IMR-90 (cell line): ENCODE data around the gene C13orf46. TPM values are rescaled to one million over a fixed set of nuclear protein-coding genes. Genes with fewer than 3 reads are reported as not detected.

Source experiments
- ATAC-seq: fragments of 200-7000 bp; cut with Tn5 transposase; 2 replicates; pipeline ENCODE4 v1.9.1; 2020; ENCODE audit warnings: low read depth, mild to moderate bottlenecking, moderate library complexity
- BruUV-seq: library from RNA; stranded (reverse); fragments of 400-500 nt; replicated peaks from 2 replicates; lab custom pipeline; 2021; lab: Mats Ljungman, UMichigan
- CTCF ChIA-PET: fragments of 300-600 bp; formaldehyde crosslinking; extraction: SDS; loops from one replicate; lab custom pipeline; 2021; ENCODE audit warnings: antibody characterized with exemption; lab: Yijun Ruan, JAX
- POLR2A ChIA-PET: fragments of 300-600 bp; sonication (Branson Sonifier 250); formaldehyde crosslinking; loops from one replicate; lab custom pipeline; 2022; ENCODE audit warnings: antibody characterized with exemption; ENCODE audit not compliant: unreplicated experiment; lab: Charles Lee
- DNase-seq: peaks from one replicate; pipeline ENCODE4 v3.0.0; 2013
- H2AFZ ChIP-seq: replicated peaks from 2 replicates; pipeline ENCODE3; 2013; ENCODE audit warnings: low read length, mild to moderate bottlenecking; ENCODE audit not compliant: poor library complexity
- H2AK5ac ChIP-seq: 2 replicates; pipeline ENCODE4 v1.6.1; 2013; ENCODE audit warnings: low read depth, low read length, inconsistent platforms
- H2AK9ac ChIP-seq: replicated peaks from 2 replicates; pipeline ENCODE3; 2013; ENCODE audit warnings: mild to moderate bottlenecking, low read depth, low read length, moderate library complexity; ENCODE audit not compliant: poor library complexity
- H2BK120ac ChIP-seq: 2 replicates; pipeline ENCODE4 v1.6.1; 2013; ENCODE audit warnings: low read depth, low read length, inconsistent platforms
- H2BK15ac ChIP-seq: 3 replicates; pipeline ENCODE4 v1.6.1; 2013; ENCODE audit warnings: low read depth, low read length, inconsistent platforms
- H2BK20ac ChIP-seq: 2 replicates; pipeline ENCODE4 v1.6.1; 2013; ENCODE audit warnings: low read depth, mild to moderate bottlenecking, inconsistent platforms, low read length, moderate library complexity
- H2BK5ac ChIP-seq: 2 replicates; pipeline ENCODE4 v1.6.1; 2013; ENCODE audit warnings: mild to moderate bottlenecking, low read depth, low read length, inconsistent platforms; ENCODE audit not compliant: poor library complexity, severe bottlenecking
- H3K14ac ChIP-seq: replicated peaks from 2 replicates; pipeline ENCODE4 v1.6.1; 2013; ENCODE audit warnings: low read depth, low read length, inconsistent platforms
- H3K18ac ChIP-seq: 2 replicates; pipeline ENCODE4 v1.6.1; 2013; ENCODE audit warnings: low read depth, low read length, control low read depth
- H3K23ac ChIP-seq: 2 replicates; pipeline ENCODE4 v1.6.1; 2013; ENCODE audit warnings: low read depth, low read length, inconsistent platforms
- H3K27ac ChIP-seq: 2 replicates; pipeline ENCODE4 v1.5.1; 2013; ENCODE audit warnings: mild to moderate bottlenecking, control low read depth, low read length; ENCODE audit not compliant: insufficient read depth
- H3K27me3 ChIP-seq: 2 replicates; pipeline ENCODE4 v1.6.1; 2013; ENCODE audit warnings: low read length; ENCODE audit not compliant: control insufficient read depth, insufficient read depth
- H3K36me3 ChIP-seq: 2 replicates; pipeline ENCODE4 v1.6.1; 2013; ENCODE audit warnings: low read length, mixed read lengths; ENCODE audit not compliant: control insufficient read depth, insufficient read depth
- H3K4ac ChIP-seq: 2 replicates; pipeline ENCODE4 v1.6.1; 2013; ENCODE audit warnings: low read depth, low read length, inconsistent platforms
- H3K4me1 ChIP-seq: 2 replicates; pipeline ENCODE4 v1.6.1; 2013; ENCODE audit warnings: low read length, mixed read lengths; ENCODE audit not compliant: control insufficient read depth, insufficient read depth
- H3K4me2 ChIP-seq: 2 replicates; pipeline ENCODE4 v1.6.1; 2013; ENCODE audit warnings: low read depth, mild to moderate bottlenecking, control low read depth, low read length, moderate library complexity
- H3K4me3 ChIP-seq: 2 replicates; pipeline ENCODE4 v1.5.1; 2013; ENCODE audit warnings: low read depth, mild to moderate bottlenecking, control low read depth, low read length, moderate library complexity; ENCODE audit not compliant: insufficient read depth
- H3K56ac ChIP-seq: 2 replicates; pipeline ENCODE4 v1.6.1; 2013; ENCODE audit warnings: low read length, inconsistent platforms; ENCODE audit not compliant: insufficient read depth; ENCODE audit errors: extremely low read depth
- H3K79me1 ChIP-seq, 2 experiments: 2 replicates each; pipeline ENCODE4 v1.6.1; 2013; ENCODE audit warnings: low read length in 2 of 2, inconsistent platforms in 1 of 2, low read depth in 1 of 2
- H3K9ac ChIP-seq: 2 replicates; pipeline ENCODE4 v1.6.1; 2013; ENCODE audit warnings: low read depth, low read length, control low read depth
- H3K9me1 ChIP-seq: 2 replicates; pipeline ENCODE4 v1.6.1; 2013; ENCODE audit warnings: low read length, inconsistent platforms; ENCODE audit not compliant: insufficient read depth
- H3K9me3 ChIP-seq: 2 replicates; pipeline ENCODE4 v1.6.1; 2013; ENCODE audit warnings: low read length; ENCODE audit not compliant: control insufficient read depth, insufficient read depth
- H4K20me1 ChIP-seq: 2 replicates; pipeline ENCODE4 v1.6.1; 2013; ENCODE audit warnings: low read length, inconsistent platforms; ENCODE audit not compliant: insufficient read depth
- H4K5ac ChIP-seq: 2 replicates; pipeline ENCODE4 v1.6.1; 2013; ENCODE audit warnings: mild to moderate bottlenecking, low read depth, low read length, control low read depth
- H4K8ac ChIP-seq, 2 experiments: 2 replicates each; pipeline ENCODE4 v1.6.1; 2013; ENCODE audit warnings: low read depth in 2 of 2, low read length in 2 of 2, control low read depth in 1 of 2, inconsistent platforms in 1 of 2
- H4K91ac ChIP-seq: 2 replicates; pipeline ENCODE4 v1.6.1; 2013; ENCODE audit warnings: low read depth, low read length, inconsistent platforms; ENCODE audit not compliant: insufficient read depth
- BHLHE40 ChIP-seq: fragments of 150-350 bp; IDR thresholded peaks from 2 replicates; pipeline ENCODE4 v1.6.1; 2016; ENCODE audit warnings: mild to moderate bottlenecking, low read depth, low read length
- CEBPB ChIP-seq: IDR thresholded peaks from 2 replicates; pipeline ENCODE4 v1.6.1; 2012; ENCODE audit warnings: low read depth, low read length, improper control_type of control experiment
- CHD1 ChIP-seq: IDR thresholded peaks from 2 replicates; pipeline ENCODE4 v1.6.1; 2012; ENCODE audit warnings: low read depth, low read length, improper control_type of control experiment
- MAFK ChIP-seq: IDR thresholded peaks from 2 replicates; pipeline ENCODE4 v1.6.1; 2012; ENCODE audit warnings: low read depth, low read length, improper control_type of control experiment
- MAZ ChIP-seq: IDR thresholded peaks from 2 replicates; pipeline ENCODE4 v1.6.1; 2012; ENCODE audit warnings: low read depth, mild to moderate bottlenecking, low read length, improper control_type of control experiment, moderate library complexity, borderline replicate concordance
- MXI1 ChIP-seq: IDR thresholded peaks from 2 replicates; pipeline ENCODE4 v1.6.1; 2012; ENCODE audit warnings: low read depth, mild to moderate bottlenecking, low read length, moderate library complexity, borderline replicate concordance
- NFE2L2 ChIP-seq: fragments of 150-350 bp; IDR thresholded peaks from 2 replicates; pipeline ENCODE4 v1.6.1; 2016; ENCODE audit warnings: low read depth, mild to moderate bottlenecking, low read length
- POLR2A ChIP-seq: IDR thresholded peaks from 2 replicates; pipeline ENCODE4 v1.6.1; 2012; ENCODE audit warnings: mild to moderate bottlenecking, low read depth, low read length
- RCOR1 ChIP-seq: IDR thresholded peaks from 2 replicates; pipeline ENCODE4 v1.6.1; 2012; ENCODE audit warnings: mild to moderate bottlenecking, low read length, improper control_type of control experiment; ENCODE audit not compliant: insufficient replicate concordance
- RFX5 ChIP-seq: IDR thresholded peaks from 2 replicates; pipeline ENCODE4 v1.8.0; 2012; ENCODE audit warnings: low read depth, mild to moderate bottlenecking, low read length, moderate library complexity
- WGBS, 2 experiments: methylation state at CpG; one replicate each; pipeline versions ENCODE4 v1.1.5 to v1.1.7; 2013; ENCODE audit warnings: missing lambda C conversion rate in 2 of 2; ENCODE audit not compliant: insufficient read length in 1 of 2; ENCODE audit errors: extremely low coverage in 2 of 2; 5-methylcytosine and 5-hydroxymethylcytosine counted together
- dilution Hi-C: fragments of 300-500 bp; cut with HindIII; formaldehyde crosslinking; loops from one replicate; pipeline ENCODE4 v1.14.3; 2018; ENCODE audit warnings: low sequenced_read_pairs; ENCODE audit not compliant: unreplicated experiment
- in situ Hi-C: fragments of 300-500 bp; cut with MboI; formaldehyde crosslinking; loops from 3 replicates; pipeline ENCODE4 v1.14.3; 2019; ENCODE audit warnings: low sequenced_read_pairs, inconsistent platforms, mixed read lengths
- intact Hi-C: fragments of 100-400 bp; cut with micrococcal nuclease; formaldehyde crosslinking; loops from 2 replicates; pipeline ENCODE4 v1.10.0; 2022
- polyA plus RNA-seq, 3 experiments: library from polyadenylated mRNA; depleted of rRNA; stranded (reverse); fragments of >200 nt; gene quantifications; 2 replicates each; pipeline ENCODE4 v1.2.3, GENCODE V29; 2012; ENCODE audit warnings: low replicate concordance in 1 of 3
- total RNA-seq: library from RNA; depleted of rRNA; stranded (reverse); fragments of >200 nt; gene quantifications from 2 replicates; pipeline ENCODE4 v1.2.3, GENCODE V29; 2012
- TF ChIP-seq, protein P1 (sequence below): fragments of 150-350 bp; IDR thresholded peaks from 2 replicates; pipeline ENCODE4 v1.6.1; 2016; ENCODE audit warnings: low read depth, mild to moderate bottlenecking, low read length, moderate library complexity, borderline replicate concordance
- TF ChIP-seq, protein P2 (sequence below): fragments of 150-350 bp; IDR thresholded peaks from 2 replicates; pipeline ENCODE4 v1.6.1; 2017; ENCODE audit warnings: mild to moderate bottlenecking, antibody characterized with exemption, low read length, low read depth

The C13orf46 gene
- total and polyA plus RNA-seq, 2 of the 4 experiments (the other 2 are of a cell fraction): under 0.01 to 2.1 TPM

- no peak for TF ChIP-seq MAFK
Observed at GRCh38 chr13:113954046-113954835, 19.6 kb downstream of the C13orf46 start (continued).

DNA sequence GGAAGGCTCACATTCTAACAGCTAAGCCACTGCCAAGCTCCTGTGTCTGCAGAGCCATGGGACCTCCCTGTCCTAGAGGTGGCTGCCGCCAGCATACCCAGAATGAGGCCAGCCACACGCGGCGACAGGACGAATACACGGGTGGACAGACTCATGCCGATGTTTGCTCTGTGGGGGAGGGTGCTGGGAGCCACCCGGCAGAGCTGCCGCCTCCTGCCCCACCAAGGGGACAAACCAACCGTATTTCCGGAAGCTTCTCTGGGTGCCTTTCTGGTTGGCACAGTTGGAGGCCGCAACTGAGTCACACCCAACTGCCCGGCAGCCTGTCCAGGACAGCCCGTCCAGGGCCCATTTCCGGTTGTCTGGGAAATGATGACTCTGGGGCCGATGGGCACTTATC is 20.3 kb downstream of the C13orf46 start:
- no TSS peak for BruUV-seq
- H3K27ac ChIP-seq: no peak overlapping the region
- H4K20me1 ChIP-seq: peaks cover 8% of the 10 kb centered on the region
- intact Hi-C loops (no loop called here), dilution Hi-C loops (no loop called here), in situ Hi-C loops (no loop called here)
- H3K18ac ChIP-seq: no peak overlapping the region
- DNase-seq (no peak), ATAC-seq (no peak)
- H4K91ac ChIP-seq: no peak overlapping the region
- peaks cover 5% of the 10 kb centered on the region; the same call in 1 of the 2 replicates for H3K4me1 ChIP-seq
- H4K5ac ChIP-seq: no peak overlapping the region
- no peak overlapping the region for H3K4me3 ChIP-seq
- H2AFZ ChIP-seq: no peak overlapping the region
- no peak overlapping the region for H2BK120ac ChIP-seq
- H3K27me3 ChIP-seq: no peaks in the 10 kb centered on the region
- no peak overlapping the region for H3K9ac ChIP-seq
- ChIA-PET POLR2A (no interaction called here), CTCF (no interaction called here)
- no peak overlapping the region for H2BK15ac ChIP-seq
- no peak overlapping the region for H3K56ac ChIP-seq
- no peak overlapping the region for H3K4me2 ChIP-seq
- H2AK5ac ChIP-seq: no peak overlapping the region
- no peak overlapping the region for H3K14ac ChIP-seq
- H3K79me1 ChIP-seq: peaks cover 0 to 30% of the 10 kb centered on the region in 2 experiments; a peak in 3 of 4 replicates
- peaks cover 10% of the 10 kb centered on the region; the same call in 1 of the 2 replicates for H3K9me3 ChIP-seq
- H3K4ac ChIP-seq: no peak overlapping the region
- peaks cover 4% of the 10 kb centered on the region; the same call in 1 of the 2 replicates for H3K9me1 ChIP-seq
- H2BK20ac ChIP-seq: no peak overlapping the region
- H3K23ac ChIP-seq: no peak overlapping the region
- H2AK9ac ChIP-seq: no peak overlapping the region
- H3K36me3 ChIP-seq: peaks cover 33% of the 10 kb centered on the region
- WGBS, 2 experiments: 88% methylated on average over 11 of the region's 16 CpGs; no CpG with 5 or more reads in 1 of the 2 experiments
- H4K8ac ChIP-seq: no peak overlapping the region
- no peak overlapping the region for H2BK5ac ChIP-seq
- TF ChIP-seq RFX5 (no peak), MAZ (no peak), MXI1 (no peak), CEBPB (no peak), CHD1 (no peak), MAFK (no peak), NFE2L2 (no peak), RCOR1 (no peak), BHLHE40 (no peak), POLR2A (no peak)
- TF ChIP-seq, protein P1, sequence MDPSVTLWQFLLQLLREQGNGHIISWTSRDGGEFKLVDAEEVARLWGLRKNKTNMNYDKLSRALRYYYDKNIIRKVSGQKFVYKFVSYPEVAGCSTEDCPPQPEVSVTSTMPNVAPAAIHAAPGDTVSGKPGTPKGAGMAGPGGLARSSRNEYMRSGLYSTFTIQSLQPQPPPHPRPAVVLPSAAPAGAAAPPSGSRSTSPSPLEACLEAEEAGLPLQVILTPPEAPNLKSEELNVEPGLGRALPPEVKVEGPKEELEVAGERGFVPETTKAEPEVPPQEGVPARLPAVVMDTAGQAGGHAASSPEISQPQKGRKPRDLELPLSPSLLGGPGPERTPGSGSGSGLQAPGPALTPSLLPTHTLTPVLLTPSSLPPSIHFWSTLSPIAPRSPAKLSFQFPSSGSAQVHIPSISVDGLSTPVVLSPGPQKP: no peak
- TF ChIP-seq, protein P2, sequence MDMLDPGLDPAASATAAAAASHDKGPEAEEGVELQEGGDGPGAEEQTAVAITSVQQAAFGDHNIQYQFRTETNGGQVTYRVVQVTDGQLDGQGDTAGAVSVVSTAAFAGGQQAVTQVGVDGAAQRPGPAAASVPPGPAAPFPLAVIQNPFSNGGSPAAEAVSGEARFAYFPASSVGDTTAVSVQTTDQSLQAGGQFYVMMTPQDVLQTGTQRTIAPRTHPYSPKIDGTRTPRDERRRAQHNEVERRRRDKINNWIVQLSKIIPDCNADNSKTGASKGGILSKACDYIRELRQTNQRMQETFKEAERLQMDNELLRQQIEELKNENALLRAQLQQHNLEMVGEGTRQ: no peak
